SK-N-MC (cell line): Measurements from ENCODE around the gene EMP1.

ENCODE experiments used
- EZH2 ChIP-seq: fragments of 200-600 bp; sonication (generic); IDR thresholded peaks from one replicate; pipeline ENCODE4 v1.6.1; 2017; ENCODE audit warnings: antibody characterized with exemption
- FOXP2 ChIP-seq: optimal IDR thresholded peaks from 2 replicates; pipeline ENCODE3; 2011; ENCODE audit warnings: mild to moderate bottlenecking, moderate library complexity; ENCODE audit not compliant: insufficient read depth; ENCODE audit errors: extremely low read length, control extremely low read depth
- POLR2AphosphoS5 ChIP-seq: IDR thresholded peaks from 2 replicates; pipeline ENCODE4 v1.6.1; 2012; ENCODE audit warnings: mild to moderate bottlenecking, low read depth, low read length, borderline replicate concordance

DNA sequence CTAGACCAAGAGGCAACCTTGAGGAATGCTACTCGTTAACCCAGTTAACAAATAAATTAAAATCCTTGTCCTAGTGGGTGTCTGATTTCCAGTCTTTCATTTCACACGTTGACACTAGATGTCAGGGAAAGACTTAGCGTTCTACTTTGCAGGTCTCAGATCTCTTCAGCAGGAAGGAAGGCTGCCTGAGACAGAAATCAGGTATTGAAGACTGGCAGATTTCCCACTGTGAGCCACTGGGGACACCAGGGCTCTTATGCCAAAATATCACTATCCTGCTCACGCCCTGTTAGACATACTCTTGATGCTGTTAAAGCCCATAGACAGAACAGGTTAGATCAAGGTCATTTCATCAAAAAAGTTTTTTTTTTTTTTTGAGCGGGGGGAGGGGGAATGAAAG, 33.0 kb downstream of the EMP1 start:
- TF ChIP-seq EZH2 (no peak), POLR2AphosphoS5 (no peak), FOXP2 (no peak)
